ENCODE data around the gene COMP.

DNA sequence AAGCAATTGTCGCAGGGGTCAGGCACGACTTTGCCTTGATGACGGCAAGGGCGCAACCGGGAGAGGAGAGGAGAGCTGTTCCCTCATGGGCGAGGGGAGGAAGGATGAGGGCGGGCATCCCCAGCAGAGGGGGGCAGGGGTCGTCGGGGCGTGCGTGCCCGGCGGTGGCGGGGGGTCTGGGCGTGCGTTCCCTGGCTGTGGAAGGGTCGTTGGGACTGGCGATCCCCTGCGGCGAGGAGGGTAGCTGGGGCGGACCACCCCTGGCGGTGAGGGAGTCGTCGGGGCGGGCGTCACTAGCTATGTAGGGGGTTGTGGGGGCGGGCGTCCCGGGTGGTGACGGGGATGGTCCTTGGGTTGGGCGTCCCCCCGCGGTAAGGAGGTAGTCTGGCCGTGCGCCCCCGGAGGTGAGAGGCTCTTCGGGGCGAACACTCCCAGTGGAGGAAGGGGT is 1.7 kb downstream of the COMP start:
- TF ChIP-seq EZH2phosphoT487 (IDR thresholded peaks at IDR 0.05; ENCODE audit: borderline replicate concordance), result no peak
- TF ChIP-seq, protein P1, sequence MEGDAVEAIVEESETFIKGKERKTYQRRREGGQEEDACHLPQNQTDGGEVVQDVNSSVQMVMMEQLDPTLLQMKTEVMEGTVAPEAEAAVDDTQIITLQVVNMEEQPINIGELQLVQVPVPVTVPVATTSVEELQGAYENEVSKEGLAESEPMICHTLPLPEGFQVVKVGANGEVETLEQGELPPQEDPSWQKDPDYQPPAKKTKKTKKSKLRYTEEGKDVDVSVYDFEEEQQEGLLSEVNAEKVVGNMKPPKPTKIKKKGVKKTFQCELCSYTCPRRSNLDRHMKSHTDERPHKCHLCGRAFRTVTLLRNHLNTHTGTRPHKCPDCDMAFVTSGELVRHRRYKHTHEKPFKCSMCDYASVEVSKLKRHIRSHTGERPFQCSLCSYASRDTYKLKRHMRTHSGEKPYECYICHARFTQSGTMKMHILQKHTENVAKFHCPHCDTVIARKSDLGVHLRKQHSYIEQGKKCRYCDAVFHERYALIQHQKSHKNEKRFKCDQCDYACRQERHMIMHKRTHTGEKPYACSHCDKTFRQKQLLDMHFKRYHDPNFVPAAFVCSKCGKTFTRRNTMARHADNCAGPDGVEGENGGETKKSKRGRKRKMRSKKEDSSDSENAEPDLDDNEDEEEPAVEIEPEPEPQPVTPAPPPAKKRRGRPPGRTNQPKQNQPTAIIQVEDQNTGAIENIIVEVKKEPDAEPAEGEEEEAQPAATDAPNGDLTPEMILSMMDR (conservative IDR thresholded peaks at IDR 0.05; ENCODE audit: low read length), result no peak
